ENCODE results near the gene CDH23. TPM values are rescaled to one million over a fixed set of nuclear protein-coding genes. Genes with fewer than 3 reads are reported as not detected.

The CDH23 gene
- polyA plus RNA-seq, 3 donors: 0.51 to 0.96 (median 0.80) TPM

DNA sequence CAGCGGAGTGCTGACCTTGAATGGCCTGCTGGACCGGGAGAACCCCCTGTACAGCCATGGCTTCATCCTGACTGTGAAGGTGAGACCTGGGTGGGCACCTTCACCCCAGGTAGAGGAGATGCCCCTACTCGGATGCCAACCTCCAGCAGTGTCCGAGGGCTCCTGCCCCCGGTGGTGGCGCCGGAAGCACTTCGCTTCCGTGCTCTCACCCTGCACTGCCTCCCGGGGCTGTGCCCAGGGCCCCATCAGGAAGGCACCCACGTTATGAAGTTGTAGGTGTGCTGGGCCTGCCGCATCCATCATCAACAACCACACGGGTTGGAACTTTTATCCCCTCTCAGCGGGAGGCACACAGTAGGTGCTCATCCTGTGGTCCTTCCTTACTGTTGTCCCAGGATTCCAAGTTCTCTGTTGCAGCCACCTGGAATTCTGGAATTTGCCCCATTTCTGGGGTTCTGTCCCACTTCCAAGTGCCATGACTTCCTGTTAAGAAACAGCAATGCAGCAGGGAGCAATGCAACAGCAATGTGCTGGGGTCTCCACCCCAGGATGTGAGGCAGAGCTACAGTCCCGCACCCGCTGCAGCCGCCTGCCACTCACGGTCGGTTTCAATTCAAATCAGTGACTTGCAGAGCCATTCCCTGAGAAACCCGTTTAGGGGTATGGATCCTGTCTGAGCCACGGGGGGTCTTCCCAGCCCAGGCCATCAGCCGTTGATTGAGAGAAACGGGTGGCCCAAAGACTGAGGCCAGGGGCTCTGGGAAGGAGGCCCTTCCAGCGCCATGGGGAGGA lies 219.0 kb downstream of the CDH23 start:
- DNase-seq (ENCODE audit: low read depth in 3 of 3, low spot score in 2 of 3): no peak

GRCh38 chr10:71616817-71617654 lies 220.3 kb downstream of the CDH23 start:
- DNase-seq (ENCODE audit: low read depth in 3 of 3, low spot score in 2 of 3): no peak

DNA sequence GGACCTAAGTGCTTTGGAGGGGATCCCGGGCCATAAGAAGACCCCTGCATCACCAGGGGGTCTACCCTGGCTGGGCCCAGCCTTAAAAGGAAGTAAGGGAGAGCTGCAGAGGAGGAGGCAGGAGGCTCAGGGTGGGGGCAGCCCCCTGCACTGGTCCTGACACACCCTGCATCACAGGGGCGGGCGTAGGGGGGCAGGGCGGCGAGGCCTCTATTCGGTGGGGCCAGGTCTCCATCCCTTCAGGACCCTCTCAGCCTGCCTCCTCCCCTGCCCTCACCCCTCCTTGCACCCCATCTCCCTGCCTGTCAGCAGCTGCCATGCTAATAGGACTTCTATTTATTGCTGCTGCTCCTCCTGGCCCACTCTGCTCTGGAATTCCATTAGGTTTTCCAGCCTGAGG lies 221.5 kb downstream of the CDH23 start:
- DNase-seq (ENCODE audit: low read depth in 3 of 3, low spot score in 2 of 3): no peak

DNA sequence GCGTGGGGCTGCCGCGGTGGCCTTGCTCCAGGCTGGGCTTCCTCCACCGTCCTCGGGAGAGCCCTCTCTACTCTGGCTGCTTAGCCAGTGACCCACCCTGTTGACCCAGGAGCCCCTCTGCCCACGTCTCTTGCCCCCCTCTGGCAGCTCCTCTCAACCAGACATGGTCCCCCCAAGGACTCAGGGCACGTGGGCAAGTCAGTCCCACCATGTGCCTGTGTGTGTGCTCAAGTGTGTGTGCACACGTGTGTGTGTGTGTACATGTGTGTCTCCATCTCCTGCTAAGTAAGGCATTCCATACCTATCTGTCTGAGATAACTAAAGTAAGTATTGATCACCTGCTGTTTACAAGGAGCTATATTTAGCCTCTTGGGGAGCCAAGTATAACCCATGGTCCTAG lies 221.9 kb downstream of the CDH23 start:
- no peak for DNase-seq (ENCODE audit: low read depth in 3 of 3, low spot score in 2 of 3)

- no peak for DNase-seq (ENCODE audit: low read depth in 3 of 3, low spot score in 2 of 3)
Measured at GRCh38 chr10:71620642-71621041, 223.9 kb downstream of the CDH23 start.

GRCh38 chr10:71621231-71622153 lies 224.8 kb downstream of the CDH23 start:
- DNase-seq (ENCODE audit: low read depth in 3 of 3, low spot score in 2 of 3): no peak

GRCh38 chr10:71622154-71622526 lies 225.4 kb downstream of the CDH23 start:
- no peak for DNase-seq (ENCODE audit: low read depth in 3 of 3, low spot score in 2 of 3)

DNA sequence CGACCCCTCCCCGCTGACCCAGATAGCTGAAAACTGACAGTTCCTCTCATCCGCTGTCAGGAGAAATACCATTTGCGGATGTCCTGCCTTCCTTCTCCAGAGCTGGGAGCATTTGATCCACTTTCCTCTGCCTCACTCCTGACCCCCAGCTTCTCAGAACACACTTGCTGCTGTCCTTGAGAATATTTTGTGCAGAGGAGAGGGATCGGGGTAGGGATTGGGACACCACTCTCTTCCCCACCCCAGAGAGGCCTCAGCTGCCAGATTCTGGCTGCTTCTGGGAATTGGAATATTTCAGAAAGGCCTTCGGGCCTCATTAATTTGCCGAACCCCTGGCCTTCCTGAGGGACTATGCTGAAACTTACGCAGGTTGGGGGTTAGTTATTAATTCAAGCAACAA lies 225.9 kb downstream of the CDH23 start:
- no peak for DNase-seq (ENCODE audit: low read depth in 3 of 3, low spot score in 2 of 3)

- no peak for DNase-seq (ENCODE audit: low read depth in 3 of 3, low spot score in 2 of 3)
Measured at GRCh38 chr10:71623098-71623985, 226.6 kb downstream of the CDH23 start.

- no peak for DNase-seq (ENCODE audit: low read depth in 3 of 3, low spot score in 2 of 3)
Measured at GRCh38 chr10:71623986-71624291, 227.2 kb downstream of the CDH23 start.

- no peak for DNase-seq (ENCODE audit: low read depth in 3 of 3, low spot score in 2 of 3)
Measured at GRCh38 chr10:71625445-71626175, 228.9 kb downstream of the CDH23 start.

DNA sequence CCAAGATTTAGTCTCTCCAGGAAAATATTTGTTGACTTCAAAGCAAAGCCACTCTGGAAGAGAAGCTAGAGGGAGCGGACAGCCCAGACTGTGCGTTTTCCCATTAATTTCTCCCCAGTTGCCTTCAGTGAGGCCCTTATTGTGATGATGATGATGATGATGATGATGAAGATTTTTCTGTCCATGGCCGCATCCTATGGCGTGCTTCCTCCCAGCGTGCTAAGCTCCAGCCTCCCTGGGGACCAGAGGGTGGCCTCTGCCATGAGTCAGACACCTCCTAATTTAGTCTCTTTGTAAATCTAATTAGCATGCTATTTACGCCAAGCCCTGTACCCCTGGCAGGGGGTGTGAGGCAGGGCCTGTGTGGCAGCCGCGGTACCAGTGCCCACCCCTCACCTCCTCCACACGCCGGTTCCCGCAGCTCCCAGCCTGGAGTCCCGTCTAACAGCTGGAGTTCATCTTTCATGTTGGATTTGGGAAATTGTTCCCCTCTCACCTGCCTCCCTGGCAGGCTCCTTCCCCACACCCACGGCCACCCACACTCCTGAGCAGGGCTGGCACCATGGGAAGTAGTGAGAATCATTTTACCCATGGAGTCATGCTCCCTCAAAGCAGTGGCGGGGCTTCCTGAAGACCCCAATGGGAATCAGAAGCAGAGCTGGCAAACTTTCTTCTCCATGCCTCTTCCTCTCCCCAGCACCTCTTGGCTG lies 230.7 kb downstream of the CDH23 start:
- no peak for DNase-seq (ENCODE audit: low read depth in 3 of 3, low spot score in 2 of 3)

DNA sequence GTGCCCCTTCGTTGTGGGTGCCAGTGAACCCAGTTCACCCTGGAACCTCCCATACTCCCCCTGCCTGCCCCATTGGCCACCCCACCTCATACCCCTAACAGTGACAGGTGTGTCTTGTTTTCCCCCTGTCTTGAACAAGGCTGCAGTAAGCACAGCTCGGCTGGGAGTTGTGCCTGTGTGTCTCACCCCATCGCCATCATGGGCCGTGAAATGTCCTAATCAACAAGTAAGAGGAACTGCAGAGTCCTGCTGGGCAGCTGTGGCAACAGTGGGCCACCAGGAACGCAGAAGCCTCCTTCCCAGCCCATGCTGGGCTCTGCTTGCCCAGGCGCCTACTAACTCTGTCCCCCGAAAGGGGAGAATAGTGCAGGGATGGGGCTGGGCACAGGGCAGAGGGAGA lies 231.2 kb downstream of the CDH23 start:
- no peak for DNase-seq (ENCODE audit: low read depth in 3 of 3, low spot score in 2 of 3)

- no peak for DNase-seq (ENCODE audit: low read depth in 3 of 3, low spot score in 2 of 3)
Measured at GRCh38 chr10:71629131-71629530, 232.4 kb downstream of the CDH23 start.

DNA sequence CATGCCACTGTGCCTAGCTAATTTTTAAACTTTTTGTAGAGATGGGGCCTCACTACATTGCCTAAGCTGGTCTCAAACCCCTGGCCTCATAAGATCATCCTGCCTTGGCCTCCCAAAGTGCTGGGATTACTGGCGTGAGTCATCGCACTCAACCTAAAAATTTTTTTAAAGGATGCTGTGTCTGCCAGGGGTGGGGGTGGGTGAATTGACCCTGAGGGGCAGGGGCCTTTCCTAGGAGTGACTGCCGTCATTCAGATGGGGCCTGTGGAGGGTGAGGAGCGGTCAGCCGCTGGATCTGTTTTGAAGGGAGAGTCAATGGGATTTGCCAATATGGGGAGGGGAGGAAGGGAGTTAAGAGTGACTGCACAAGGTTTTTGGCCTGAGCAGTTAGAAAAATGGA lies 233.4 kb downstream of the CDH23 start:
- no peak for DNase-seq (ENCODE audit: low read depth in 3 of 3, low spot score in 2 of 3)

DNA sequence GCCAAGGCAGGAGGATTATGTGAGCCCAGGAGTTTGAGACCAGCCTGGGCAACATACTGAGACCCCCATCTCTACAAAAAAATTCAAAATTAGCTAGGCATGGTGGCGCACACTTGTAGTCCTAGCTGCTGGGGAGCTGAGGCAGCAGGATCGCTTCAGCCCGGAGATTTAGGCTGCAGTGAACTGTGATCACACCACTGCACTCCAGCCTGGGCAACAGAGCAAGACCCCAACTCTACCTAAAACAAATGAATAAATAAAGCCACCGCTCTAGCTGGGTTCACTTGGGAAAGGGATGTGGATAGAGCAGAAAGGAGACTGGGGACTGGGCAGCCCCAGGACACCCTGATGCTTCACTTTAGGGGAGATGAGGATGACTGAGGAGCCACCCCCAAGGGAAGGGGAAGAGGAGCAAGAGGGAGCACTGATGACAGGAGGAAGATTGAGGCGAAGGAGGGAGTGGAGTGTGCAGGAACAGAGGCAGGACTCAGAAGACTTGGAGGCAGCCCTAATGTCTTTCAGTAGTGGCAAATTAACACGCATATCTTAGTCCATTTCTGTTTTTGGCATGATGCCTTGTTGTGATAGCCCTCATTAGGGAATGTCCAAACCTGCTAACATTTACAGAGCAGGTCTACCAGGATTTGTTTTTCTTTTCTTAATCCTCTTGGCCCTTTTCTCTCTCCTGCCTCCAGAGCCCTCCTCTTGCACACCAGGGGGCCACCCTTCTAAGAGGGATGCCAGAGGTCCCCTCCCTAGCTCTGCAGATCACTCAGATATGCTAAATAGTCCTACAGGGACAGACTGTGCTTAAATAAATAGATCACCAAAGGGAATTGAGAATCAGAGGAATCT lies 234.5 kb downstream of the CDH23 start:
- no peak for DNase-seq (ENCODE audit: low read depth in 3 of 3, low spot score in 2 of 3)

DNA sequence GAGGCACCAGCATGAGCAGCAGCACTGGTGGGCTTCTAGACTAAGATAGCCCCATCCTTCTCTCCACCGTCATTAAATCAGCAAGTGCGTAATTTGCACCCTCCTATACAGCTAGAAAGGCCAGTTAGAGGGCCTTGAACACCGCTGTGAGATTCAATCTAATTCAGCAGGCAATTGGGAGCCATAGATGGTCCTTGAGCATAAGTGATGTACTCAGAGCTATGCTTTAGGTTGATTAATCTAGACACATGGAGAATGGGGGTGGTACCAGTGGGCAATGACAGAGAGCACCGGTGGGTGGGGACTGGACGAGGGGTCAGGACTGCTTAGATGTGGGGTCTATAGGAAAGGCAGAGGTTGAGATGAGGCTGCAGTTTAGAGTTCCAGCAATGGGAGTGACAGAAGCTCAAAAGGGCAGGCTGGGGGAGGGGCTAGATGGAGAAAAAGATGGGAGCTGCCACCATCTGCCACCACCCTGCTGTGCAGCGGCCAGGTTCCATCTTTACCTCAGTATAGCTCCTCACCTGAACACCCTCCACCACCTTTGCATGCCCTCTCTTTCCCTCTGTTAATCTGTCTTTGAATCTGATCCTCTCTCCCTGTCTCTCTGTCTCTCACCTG lies 235.6 kb downstream of the CDH23 start:
- no peak for DNase-seq (ENCODE audit: low read depth in 3 of 3, low spot score in 2 of 3)

All from right renal cortex interstitium (tissue), 3 donors.